ENCODE results near the gene ETS2.
A peak's percentile ranks its signal among the peaks of the same experiment; 100 is the strongest.

ETS2 gene

DNA sequence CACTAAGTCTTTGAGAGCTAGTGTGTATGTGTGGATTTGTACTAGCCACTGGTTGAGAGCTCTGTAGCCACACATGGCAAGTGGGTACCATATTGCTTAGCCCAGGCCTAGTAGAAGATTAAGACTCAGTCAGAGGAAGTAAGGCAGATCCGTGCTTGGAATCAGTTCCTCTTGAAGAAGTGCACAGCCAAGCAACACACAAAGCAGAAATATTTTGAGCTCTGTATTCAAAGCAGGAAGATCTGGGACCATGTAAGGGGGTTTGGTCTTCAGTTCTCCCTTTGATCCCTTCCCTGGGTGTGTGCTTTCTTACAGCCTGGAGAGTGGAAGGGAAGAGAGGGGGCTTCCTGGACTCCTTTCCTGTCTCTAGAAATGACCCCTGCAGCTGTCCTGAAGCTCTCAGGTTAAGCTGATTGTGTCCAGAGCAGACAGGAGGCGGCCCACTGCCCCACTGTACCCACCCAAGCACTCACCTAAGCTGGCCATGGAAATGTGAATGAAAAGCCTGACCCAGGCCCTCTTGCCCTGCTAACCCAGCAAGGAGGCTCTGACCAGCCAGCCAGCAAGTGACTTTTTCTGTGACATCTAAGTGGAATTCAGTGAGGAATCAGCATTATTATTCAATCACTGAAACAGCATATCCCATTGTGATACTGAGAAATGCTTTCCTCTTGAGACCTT, 3.6 kb downstream of the ETS2 start:
- TF ChIP-seq, protein P1, sequence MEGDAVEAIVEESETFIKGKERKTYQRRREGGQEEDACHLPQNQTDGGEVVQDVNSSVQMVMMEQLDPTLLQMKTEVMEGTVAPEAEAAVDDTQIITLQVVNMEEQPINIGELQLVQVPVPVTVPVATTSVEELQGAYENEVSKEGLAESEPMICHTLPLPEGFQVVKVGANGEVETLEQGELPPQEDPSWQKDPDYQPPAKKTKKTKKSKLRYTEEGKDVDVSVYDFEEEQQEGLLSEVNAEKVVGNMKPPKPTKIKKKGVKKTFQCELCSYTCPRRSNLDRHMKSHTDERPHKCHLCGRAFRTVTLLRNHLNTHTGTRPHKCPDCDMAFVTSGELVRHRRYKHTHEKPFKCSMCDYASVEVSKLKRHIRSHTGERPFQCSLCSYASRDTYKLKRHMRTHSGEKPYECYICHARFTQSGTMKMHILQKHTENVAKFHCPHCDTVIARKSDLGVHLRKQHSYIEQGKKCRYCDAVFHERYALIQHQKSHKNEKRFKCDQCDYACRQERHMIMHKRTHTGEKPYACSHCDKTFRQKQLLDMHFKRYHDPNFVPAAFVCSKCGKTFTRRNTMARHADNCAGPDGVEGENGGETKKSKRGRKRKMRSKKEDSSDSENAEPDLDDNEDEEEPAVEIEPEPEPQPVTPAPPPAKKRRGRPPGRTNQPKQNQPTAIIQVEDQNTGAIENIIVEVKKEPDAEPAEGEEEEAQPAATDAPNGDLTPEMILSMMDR (conservative IDR thresholded peaks at IDR 0.05; ENCODE audit: low read depth), result no peak
- ChIA-PET POLR2A (ENCODE audit: low non-redundant PET) (interaction anchor here (1.9 kb wide), 1 partner anchor 22 kb away, joined by 4 read pairs; no protein-coding TSS in a partner anchor), CTCF (interaction anchor here (0.5 to 1.9 kb wide), 4 partner anchors 75 to 941 kb away, joined by 3 to 5 read pairs (median 4); no protein-coding TSS in a partner anchor)
- DNase-seq (ENCODE audit: low spot score), result no peak
- peak overlapping the region; percentile 93 for H3K27ac ChIP-seq

DNA sequence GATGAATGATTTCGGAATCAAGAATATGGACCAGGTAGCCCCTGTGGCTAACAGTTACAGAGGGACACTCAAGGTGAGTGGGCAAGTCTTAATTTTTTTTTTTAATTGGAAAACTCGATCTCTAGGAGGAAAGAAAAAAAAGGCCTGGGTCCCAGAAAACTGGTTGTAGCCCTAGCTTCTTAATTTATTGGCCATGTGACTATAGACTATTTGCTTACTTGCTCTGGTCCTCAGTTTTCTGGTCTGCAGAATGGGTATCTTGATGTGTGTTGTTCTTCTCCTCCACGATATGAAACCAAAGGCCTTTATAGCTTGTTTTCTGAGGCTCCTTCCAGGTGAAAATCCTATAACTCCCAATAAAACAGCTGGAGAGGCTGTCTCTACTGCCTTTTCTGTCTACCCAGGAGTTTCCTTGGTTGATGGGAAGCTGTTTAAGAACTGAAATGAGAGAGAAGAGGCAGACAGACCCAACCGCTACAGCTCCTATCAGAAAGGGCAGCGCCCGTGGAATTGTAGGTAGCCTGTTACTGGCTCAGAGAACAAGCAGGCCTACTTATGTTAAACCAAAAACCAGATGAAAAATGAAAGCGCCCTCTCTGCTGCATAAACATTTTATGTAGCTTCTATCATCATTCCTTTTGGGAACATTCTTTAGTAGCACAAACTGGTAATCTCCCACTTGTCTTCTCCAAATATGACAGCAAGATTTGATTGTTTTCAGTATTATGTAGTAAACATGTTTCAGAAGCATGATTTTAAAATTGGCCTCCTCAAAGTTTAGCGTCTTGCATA, 4.5 kb downstream of the ETS2 start:
- CTCF ChIA-PET, result interaction anchor here (0.7 to 1.9 kb wide), 5 partner anchors 13 to 942 kb away, joined by 3 to 5 read pairs (median 4); no protein-coding TSS in a partner anchor
- POLR2A ChIA-PET (ENCODE audit: low non-redundant PET), result no interaction called here
- no peak for DNase-seq (ENCODE audit: low spot score)
- TF ChIP-seq, protein P1 (conservative IDR thresholded peaks at IDR 0.05; ENCODE audit: low read depth), result no peak
- H3K27ac ChIP-seq, result peak overlapping the region; percentile 93

DNA sequence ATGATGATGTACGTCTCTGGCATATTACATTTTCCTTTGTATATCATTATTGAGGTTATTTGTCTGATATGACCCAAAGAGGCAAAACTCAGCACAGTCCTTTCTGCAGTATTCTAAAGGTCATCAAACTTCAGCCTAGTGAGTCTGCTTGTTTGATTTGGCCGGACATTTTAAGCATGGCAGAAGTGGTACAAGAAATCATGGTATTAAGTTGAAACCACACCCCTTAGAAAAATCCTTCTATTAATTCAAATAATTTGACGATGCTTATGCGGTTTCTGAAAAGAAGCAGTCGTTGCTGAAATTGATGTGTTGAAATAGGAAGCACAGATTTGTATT, 5.1 kb downstream of the ETS2 start:
- ChIA-PET POLR2A (ENCODE audit: low non-redundant PET) (no interaction called here), CTCF (interaction anchor here (0.7 to 1.9 kb wide), 3 partner anchors 14 to 327 kb away, joined by 3 to 5 read pairs (median 4); no protein-coding TSS in a partner anchor)
- DNase-seq (ENCODE audit: low spot score), result no peak
- H3K27ac ChIP-seq, result no peak overlapping the region
- TF ChIP-seq, protein P1 (conservative IDR thresholded peaks at IDR 0.05; ENCODE audit: low read depth), result no peak

DNA sequence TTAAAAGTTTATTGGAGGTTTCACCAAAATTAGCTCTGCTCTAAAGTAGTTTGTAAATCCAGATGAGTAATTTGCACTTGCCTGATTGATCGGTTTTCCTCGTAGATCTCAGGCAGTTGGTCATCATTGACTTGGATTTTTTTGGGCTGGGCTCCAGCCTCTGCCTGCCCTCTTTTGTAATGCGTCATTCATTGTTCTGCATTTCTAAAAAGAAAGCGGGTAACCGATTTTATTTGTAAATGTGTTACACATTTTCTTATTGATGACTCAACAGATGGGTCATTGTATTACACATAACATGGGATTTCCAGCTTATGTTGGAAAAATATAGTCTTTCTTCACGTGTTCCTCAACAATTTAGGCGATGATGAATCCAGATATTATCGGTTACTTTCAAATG, 5.5 kb downstream of the ETS2 start:
- TF ChIP-seq, protein P1 (conservative IDR thresholded peaks at IDR 0.05; ENCODE audit: low read depth), result no peak
- CTCF ChIA-PET, result interaction anchor here (0.7 to 1.9 kb wide), 2 partner anchors 99 to 327 kb away, joined by 3 to 5 read pairs; no protein-coding TSS in a partner anchor
- POLR2A ChIA-PET (ENCODE audit: low non-redundant PET), result no interaction called here
- H3K27ac ChIP-seq, result no peak overlapping the region
- peak; percentile 79 for DNase-seq (ENCODE audit: low spot score)

DNA sequence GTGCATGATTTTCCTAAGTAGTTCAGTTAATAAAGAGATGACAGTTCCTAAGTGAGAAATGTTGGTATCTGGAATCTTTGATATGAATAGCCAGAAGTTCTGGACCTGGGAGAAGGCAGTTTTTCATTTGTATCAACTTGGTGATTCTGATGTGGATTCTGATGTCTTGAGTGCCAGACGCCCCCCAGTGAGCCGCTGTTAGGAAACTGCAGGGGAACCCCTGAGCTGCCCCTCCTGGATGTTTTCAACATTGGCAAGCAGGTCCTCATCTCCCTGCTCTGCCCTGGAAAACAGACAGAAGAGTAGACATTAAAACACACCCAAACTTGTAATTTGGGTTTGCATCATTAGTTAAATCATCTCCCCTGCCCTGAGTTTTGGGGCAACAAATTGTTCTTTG, 7.4 kb downstream of the ETS2 start:
- TF ChIP-seq, protein P1 (conservative IDR thresholded peaks at IDR 0.05; ENCODE audit: low read depth), result no peak
- ChIA-PET POLR2A (ENCODE audit: low non-redundant PET) (no interaction called here), CTCF (no interaction called here)
- no peak for DNase-seq (ENCODE audit: low spot score)
- peak overlapping the region; percentile 57 for H3K27ac ChIP-seq

DNA sequence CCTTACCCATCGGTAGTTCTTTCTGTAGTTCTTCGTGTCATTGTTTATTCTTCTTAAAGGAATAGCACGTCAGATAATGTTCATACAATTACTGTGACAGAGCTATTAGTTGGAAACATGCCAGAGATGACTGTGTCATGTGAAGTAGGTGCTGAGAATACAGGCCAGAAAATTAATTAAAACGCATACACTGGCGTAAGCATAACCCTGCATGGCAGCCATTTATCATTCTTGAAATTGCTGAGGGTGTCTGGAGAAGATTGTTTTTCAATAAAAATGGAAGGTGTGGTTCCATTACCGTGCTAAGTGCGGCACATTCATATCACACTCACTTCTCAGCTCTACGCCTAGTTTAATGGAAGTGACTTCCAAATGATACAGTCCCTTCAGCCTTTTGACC, 7.8 kb downstream of the ETS2 start:
- DNase-seq (ENCODE audit: low spot score), result no peak
- CTCF ChIA-PET, result no interaction called here
- TF ChIP-seq, protein P1 (conservative IDR thresholded peaks at IDR 0.05; ENCODE audit: low read depth), result no peak
- peak overlapping the region; percentile 57 for H3K27ac ChIP-seq
- POLR2A ChIA-PET (ENCODE audit: low non-redundant PET), result no interaction called here
